ENCODE measurements around the gene NMU.

NMU gene

DNA sequence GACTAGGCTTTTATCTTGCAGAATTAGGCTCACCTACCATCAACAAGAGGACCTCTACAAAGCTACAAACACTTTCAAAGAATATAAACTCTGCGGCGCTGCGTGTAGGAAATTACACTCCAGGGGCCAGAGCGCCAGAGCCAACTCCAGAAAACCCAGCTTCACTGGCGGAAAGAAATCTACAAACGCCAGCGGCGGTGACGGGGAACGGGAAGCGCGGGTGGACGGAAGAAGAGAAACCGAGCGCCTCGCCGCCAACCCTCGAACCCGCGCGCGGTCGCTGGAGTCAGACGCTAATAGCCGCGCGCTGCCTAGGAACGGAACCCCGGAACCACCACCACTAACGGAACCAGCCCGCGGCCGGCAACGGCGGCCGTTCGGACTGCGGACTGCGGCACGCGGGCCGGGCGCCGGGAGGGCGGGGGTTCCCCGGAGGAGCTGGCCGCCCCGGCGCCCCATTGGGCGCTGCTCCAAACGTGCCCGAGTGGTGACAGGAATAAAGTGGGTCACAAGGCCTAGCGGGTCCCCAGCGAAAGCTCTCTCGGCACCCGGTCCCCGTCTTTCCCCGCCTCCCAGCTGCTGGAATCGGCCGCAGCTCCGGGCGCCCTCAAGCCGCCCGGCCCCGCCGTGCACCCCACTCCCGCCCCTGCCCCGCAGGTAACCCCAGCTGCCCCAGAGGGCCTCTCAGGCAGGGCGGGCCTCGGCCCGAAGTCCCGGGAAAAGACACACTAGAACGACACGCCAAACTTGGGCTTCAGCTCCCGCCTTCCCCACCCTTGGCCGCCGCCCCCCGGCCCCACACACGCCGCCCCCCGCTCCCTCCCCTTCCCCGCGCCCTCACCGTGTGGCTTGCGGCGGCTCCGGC, 90.2 kb downstream of the NMU start (continued):
- no peak for TF ChIP-seq ZNF558 (tag by site-specific recombination; IDR thresholded peaks at IDR 0.05)
- TF ChIP-seq, protein P1, sequence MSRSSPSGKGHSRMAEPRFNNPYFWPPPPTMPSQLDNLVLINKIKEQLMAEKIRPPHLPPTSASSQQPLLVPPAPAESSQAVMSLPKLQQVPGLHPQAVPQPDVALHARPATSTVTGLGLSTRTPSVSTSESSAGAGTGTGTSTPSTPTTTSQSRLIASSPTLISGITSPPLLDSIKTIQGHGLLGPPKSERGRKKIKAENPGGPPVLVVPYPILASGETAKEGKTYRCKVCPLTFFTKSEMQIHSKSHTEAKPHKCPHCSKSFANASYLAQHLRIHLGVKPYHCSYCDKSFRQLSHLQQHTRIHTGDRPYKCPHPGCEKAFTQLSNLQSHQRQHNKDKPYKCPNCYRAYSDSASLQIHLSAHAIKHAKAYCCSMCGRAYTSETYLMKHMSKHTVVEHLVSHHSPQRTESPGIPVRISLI (tag by site-specific recombination; IDR thresholded peaks at IDR 0.05), result no peak
- TF ChIP-seq ZNF785 (tag by site-specific recombination; IDR thresholded peaks at IDR 0.05), result no peak
- no peak for TF ChIP-seq GLIS1 (tag by site-specific recombination; IDR thresholded peaks at IDR 0.05)
- TF ChIP-seq ZFP41 (tag by site-specific recombination; IDR thresholded peaks at IDR 0.05; ENCODE audit: borderline replicate concordance), result no peak
- TF ChIP-seq ZNF146 (tag by site-specific recombination; IDR thresholded peaks at IDR 0.05), result no peak
- no peak for TF ChIP-seq ZNF792 (tag by site-specific recombination; IDR thresholded peaks at IDR 0.05)
- no peak for TF ChIP-seq ZNF169 (tag by site-specific recombination; IDR thresholded peaks at IDR 0.05)
- TF ChIP-seq ZNF302 (tag by site-specific recombination; IDR thresholded peaks at IDR 0.05; ENCODE audit: low read depth), result no peak
- TF ChIP-seq ZNF571 (tag by site-specific recombination; IDR thresholded peaks at IDR 0.05), result no peak
- TF ChIP-seq ZNF114 (tag by site-specific recombination; IDR thresholded peaks at IDR 0.05), result no peak
- TF ChIP-seq, protein P2, sequence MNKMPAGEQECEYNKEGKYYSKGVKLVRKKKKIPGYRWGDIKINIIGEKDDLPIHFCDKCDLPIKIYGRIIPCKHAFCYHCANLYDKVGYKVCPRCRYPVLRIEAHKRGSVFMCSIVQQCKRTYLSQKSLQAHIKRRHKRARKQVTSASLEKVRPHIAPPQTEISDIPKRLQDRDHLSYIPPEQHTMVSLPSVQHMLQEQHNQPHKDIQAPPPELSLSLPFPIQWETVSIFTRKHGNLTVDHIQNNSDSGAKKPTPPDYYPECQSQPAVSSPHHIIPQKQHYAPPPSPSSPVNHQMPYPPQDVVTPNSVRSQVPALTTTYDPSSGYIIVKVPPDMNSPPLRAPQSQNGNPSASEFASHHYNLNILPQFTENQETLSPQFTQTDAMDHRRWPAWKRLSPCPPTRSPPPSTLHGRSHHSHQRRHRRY (tag by site-specific recombination; IDR thresholded peaks at IDR 0.05), result no peak
- no peak for TF ChIP-seq SALL2 (tag by site-specific recombination; IDR thresholded peaks at IDR 0.05; ENCODE audit: borderline replicate concordance)
- no peak for TF ChIP-seq ZNF214 (tag by site-specific recombination; IDR thresholded peaks at IDR 0.05; ENCODE audit: borderline replicate concordance)
- TF ChIP-seq, protein P3, sequence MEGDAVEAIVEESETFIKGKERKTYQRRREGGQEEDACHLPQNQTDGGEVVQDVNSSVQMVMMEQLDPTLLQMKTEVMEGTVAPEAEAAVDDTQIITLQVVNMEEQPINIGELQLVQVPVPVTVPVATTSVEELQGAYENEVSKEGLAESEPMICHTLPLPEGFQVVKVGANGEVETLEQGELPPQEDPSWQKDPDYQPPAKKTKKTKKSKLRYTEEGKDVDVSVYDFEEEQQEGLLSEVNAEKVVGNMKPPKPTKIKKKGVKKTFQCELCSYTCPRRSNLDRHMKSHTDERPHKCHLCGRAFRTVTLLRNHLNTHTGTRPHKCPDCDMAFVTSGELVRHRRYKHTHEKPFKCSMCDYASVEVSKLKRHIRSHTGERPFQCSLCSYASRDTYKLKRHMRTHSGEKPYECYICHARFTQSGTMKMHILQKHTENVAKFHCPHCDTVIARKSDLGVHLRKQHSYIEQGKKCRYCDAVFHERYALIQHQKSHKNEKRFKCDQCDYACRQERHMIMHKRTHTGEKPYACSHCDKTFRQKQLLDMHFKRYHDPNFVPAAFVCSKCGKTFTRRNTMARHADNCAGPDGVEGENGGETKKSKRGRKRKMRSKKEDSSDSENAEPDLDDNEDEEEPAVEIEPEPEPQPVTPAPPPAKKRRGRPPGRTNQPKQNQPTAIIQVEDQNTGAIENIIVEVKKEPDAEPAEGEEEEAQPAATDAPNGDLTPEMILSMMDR (tag by site-specific recombination; IDR thresholded peaks at IDR 0.05), result no peak
- no peak for TF ChIP-seq ZFHX2 (tag by site-specific recombination; conservative IDR thresholded peaks at IDR 0.05)
- TF ChIP-seq, protein P4, sequence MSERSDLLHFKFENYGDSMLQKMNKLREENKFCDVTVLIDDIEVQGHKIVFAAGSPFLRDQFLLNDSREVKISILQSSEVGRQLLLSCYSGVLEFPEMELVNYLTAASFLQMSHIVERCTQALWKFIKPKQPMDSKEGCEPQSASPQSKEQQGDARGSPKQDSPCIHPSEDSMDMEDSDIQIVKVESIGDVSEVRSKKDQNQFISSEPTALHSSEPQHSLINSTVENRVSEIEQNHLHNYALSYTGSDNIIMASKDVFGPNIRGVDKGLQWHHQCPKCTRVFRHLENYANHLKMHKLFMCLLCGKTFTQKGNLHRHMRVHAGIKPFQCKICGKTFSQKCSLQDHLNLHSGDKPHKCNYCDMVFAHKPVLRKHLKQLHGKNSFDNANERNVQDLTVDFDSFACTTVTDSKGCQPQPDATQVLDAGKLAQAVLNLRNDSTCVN (tag by site-specific recombination; optimal IDR thresholded peaks at IDR 0.05), result peak; percentile 76
- TF ChIP-seq SP2 (tag by site-specific recombination; IDR thresholded peaks at IDR 0.05), result peak; percentile 50
- no peak for TF ChIP-seq ZNF76 (tag by site-specific recombination; IDR thresholded peaks at IDR 0.05; ENCODE audit: borderline replicate concordance, low read depth)
- TF ChIP-seq ZBTB8A (tag by site-specific recombination; IDR thresholded peaks at IDR 0.05), result peak; percentile 91
- TF ChIP-seq SP3 (tag by site-specific recombination; IDR thresholded peaks at IDR 0.05), result no peak
- peak; percentile 22; the same call in 1 of the 2 replicates for TF ChIP-seq ZNF2 (tag by site-specific recombination; IDR thresholded peaks at IDR 0.05)
- no peak for TF ChIP-seq ZEB2 (tag by site-specific recombination; IDR thresholded peaks at IDR 0.05)
- TF ChIP-seq MYNN (tag by site-specific recombination; IDR thresholded peaks at IDR 0.05; ENCODE audit: borderline replicate concordance), result no peak
- no peak for TF ChIP-seq ZNF223 (tag by site-specific recombination; IDR thresholded peaks at IDR 0.05)
- no peak for TF ChIP-seq ZNF621 (tag by site-specific recombination; IDR thresholded peaks at IDR 0.05)
- no peak for TF ChIP-seq KLF16 (tag by site-specific recombination; IDR thresholded peaks at IDR 0.05)
- TF ChIP-seq, protein P5, sequence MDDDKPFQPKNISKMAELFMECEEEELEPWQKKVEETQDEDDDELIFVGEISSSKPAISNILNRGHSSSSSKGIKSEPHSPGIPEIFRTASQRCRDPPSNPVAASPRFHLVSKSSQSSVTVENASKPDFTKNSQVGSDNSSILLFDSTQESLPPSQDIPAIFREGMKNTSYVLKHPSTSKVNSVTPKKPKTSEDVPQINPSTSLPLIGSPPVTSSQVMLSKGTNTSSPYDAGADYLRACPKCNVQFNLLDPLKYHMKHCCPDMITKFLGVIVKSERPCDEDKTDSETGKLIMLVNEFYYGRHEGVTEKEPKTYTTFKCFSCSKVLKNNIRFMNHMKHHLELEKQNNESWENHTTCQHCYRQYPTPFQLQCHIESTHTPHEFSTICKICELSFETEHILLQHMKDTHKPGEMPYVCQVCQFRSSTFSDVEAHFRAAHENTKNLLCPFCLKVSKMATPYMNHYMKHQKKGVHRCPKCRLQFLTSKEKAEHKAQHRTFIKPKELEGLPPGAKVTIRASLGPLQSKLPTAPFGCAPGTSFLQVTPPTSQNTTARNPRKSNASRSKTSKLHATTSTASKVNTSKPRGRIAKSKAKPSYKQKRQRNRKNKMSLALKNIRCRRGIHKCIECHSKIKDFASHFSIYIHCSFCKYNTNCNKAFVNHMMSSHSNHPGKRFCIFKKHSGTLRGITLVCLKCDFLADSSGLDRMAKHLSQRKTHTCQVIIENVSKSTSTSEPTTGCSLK (tag by site-specific recombination; IDR thresholded peaks at IDR 0.05), result no peak
- peak; percentile 14; the same call in 1 of the 2 replicates for TF ChIP-seq KLF1 (tag by site-specific recombination; IDR thresholded peaks at IDR 0.05)
- TF ChIP-seq ZNF341 (tag by site-specific recombination; IDR thresholded peaks at IDR 0.05; ENCODE audit: low read depth), result 0 out of 2 replicates have a peak, but pooled peaks have one; percentile 13
- TF ChIP-seq KLF8 (tag by site-specific recombination; IDR thresholded peaks at IDR 0.05), result peak; percentile 63; the same call in 1 of the 2 replicates
- TF ChIP-seq, protein P6, sequence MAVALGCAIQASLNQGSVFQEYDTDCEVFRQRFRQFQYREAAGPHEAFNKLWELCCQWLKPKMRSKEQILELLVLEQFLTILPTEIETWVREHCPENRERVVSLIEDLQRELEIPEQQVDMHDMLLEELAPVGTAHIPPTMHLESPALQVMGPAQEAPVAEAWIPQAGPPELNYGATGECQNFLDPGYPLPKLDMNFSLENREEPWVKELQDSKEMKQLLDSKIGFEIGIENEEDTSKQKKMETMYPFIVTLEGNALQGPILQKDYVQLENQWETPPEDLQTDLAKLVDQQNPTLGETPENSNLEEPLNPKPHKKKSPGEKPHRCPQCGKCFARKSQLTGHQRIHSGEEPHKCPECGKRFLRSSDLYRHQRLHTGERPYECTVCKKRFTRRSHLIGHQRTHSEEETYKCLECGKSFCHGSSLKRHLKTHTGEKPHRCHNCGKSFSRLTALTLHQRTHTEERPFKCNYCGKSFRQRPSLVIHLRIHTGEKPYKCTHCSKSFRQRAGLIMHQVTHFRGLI (tag by site-specific recombination; IDR thresholded peaks at IDR 0.05), result no peak
